GM19099 (cell line): Measurements from ENCODE around the gene GAB4.

Source experiments
- POLR2A ChIP-seq: IDR thresholded peaks from 3 replicates; pipeline ENCODE4 v1.6.1; 2011; ENCODE audit warnings: low read depth; ENCODE audit not compliant: insufficient read length; ENCODE audit errors: extremely low read depth

Gene GAB4

GRCh38 chr22:16961477-16962186, 46.4 kb downstream of the GAB4 start:
- TF ChIP-seq POLR2A, result no peak

GRCh38 chr22:16960884-16961249, 47.2 kb downstream of the GAB4 start:
- TF ChIP-seq POLR2A, result no peak

GRCh38 chr22:16960220-16960883, 47.7 kb downstream of the GAB4 start:
- TF ChIP-seq POLR2A, result no peak

- no peak for TF ChIP-seq POLR2A
These were observed 48.6 kb downstream of the GAB4 start for GRCh38 chr22:16959345-16959930.

- no peak for TF ChIP-seq POLR2A
These were observed 49.5 kb downstream of the GAB4 start for GRCh38 chr22:16958475-16958874.

GRCh38 chr22:16957781-16958180, 50.2 kb downstream of the GAB4 start:
- no peak for TF ChIP-seq POLR2A

GRCh38 chr22:16956290-16956689, 51.7 kb downstream of the GAB4 start:
- no peak for TF ChIP-seq POLR2A

GRCh38 chr22:16955678-16956210, 52.3 kb downstream of the GAB4 start:
- TF ChIP-seq POLR2A, result no peak

- no peak for TF ChIP-seq POLR2A
These were observed 52.9 kb downstream of the GAB4 start for GRCh38 chr22:16955081-16955480.

GRCh38 chr22:16954060-16954403, 54.0 kb downstream of the GAB4 start:
- TF ChIP-seq POLR2A, result no peak

GRCh38 chr22:16953206-16954059, 54.6 kb downstream of the GAB4 start:
- no peak for TF ChIP-seq POLR2A

GRCh38 chr22:16949561-16949960, 58.5 kb downstream of the GAB4 start:
- no peak for TF ChIP-seq POLR2A

GRCh38 chr22:16937811-16938210, 70.2 kb downstream of the GAB4 start:
- no peak for TF ChIP-seq POLR2A

- TF ChIP-seq POLR2A, result no peak
These were observed 71.4 kb downstream of the GAB4 start for GRCh38 chr22:16936625-16937024.

- TF ChIP-seq POLR2A, result no peak
These were observed 72.8 kb downstream of the GAB4 start for GRCh38 chr22:16935209-16935608.
